Activated CD4-positive, alpha-beta T cell treated with anti-CD3 and anti-CD28 coated beads, Interleukin-2, amount 50 U/mL, for 16 hours (primary cell): Measurements from ENCODE around the gene DNAI7.

Experiments used
- DNase-seq: peaks from one replicate; pipeline ENCODE4 v3.0.0-alpha.2; 2020

Gene DNAI7

DNA sequence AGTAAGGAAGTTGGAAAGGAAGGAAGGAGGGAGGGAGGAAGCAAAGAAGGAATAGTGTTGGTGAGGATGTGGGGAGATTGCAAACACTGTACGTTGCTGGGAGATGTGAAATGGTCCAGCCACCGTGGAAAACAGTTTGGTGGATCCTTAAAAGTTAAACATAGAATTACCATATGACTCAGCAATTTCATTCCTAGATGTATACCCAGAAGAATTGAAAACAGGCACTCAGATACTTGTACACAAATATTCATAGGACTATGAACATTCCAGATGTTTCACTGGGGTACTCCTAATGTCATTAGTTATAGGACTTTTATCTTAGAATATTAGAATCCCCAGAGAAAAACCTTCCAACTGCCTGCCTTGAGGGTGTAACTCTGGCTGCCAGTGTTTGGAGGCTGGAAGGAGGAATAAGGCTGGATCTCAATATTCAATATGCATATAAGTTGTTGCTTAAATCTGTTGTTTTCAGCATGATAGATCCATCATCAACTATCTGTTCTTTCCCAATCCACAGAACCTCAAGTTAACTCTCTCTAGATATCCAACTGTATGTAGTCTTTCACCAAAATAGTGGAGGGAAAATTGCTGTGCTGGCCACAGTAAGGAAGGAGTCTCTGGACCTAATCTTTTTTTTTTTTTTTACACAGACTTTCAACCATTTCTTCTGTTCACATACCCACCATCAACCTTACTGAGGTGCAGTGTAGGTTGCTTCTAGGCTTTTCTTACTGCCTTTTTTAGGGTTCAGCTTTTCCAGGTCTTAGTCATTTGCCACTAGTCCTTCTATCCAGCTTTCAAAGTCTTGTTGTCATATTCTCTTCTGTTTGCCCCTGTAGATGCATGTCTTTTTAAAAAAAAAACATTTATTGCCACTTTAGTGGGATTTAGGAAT, 94.5 kb downstream of the DNAI7 start:
- no peak for DNase-seq

DNA sequence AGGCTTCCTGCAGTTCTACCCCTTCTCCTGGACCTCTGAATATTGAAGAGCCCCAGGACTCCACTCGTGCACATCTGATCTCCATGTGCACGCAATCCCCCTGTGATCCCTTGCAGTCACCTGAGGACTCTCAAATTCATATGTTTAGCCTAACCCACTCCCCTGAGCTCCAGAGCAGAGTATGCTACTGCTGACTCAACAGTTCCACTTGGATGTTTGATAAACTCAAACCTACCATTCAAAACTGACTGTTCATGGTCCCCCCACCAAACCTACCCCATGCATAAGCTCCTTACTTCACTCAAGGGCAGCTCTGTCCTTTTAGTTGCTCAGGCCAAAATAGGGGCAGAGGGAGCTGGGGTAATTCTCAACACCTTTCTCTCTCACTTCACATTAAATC, 96.0 kb downstream of the DNAI7 start:
- DNase-seq, result no peak

DNA sequence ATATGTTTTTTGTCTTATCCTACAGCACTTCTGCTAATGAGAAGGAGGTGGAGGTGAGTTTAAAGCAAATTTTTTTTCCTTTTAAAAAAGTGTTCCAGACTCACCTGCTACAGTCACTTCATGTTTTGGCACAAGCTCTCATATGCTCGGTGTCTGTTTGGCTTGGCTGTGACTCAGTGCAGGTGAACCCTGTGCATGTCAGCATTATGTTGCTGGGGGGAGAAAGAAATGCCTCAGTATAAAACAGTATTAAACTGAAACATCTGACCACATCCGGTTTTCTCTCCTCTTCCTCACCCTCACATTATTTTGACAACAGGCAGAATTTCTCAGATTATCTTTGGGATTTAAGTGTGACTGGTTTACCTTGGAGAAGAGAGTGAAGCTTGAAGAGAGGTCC, 105.2 kb downstream of the DNAI7 start:
- peak; percentile 50 for DNase-seq

DNA sequence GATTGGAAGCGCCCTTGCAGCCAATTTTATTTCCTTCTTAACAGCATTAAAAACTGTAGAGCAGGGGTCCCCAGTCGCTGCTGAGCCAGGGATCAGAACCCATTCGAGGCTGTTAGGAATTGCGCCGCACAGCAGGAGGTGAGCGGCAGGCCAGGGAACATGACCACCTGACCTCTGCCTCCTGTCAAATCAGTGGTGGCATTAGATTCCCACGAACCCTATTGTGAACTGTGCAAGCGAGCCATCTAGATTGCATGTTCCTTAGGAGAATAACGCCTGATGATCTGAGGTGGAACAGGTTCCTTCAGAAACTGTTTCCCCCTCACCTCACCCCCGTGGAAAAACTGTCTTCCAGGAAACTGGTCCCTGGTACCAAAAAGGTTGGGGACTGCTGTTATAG, 107.4 kb downstream of the DNAI7 start:
- no peak for DNase-seq

DNA sequence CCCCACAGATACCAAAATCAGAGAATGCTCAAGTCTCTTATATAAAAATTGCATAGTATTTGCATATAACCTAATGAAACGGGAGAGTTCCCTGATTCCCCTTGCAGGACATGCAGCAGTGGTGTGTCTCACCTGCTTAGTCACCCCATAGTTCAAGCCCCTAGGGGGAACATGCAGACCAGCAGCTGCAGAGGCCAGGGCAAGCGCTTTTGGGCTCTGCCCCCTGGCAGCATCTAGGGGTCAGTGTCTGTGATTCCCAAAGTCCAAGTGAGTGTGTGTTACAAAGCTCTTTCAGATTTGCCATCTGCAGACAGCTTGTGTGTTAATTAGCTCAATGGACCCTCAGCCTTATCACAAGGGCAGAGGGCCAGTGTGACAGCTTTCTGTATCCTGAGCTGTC, 110.1 kb downstream of the DNAI7 start:
- DNase-seq, result no peak

DNA sequence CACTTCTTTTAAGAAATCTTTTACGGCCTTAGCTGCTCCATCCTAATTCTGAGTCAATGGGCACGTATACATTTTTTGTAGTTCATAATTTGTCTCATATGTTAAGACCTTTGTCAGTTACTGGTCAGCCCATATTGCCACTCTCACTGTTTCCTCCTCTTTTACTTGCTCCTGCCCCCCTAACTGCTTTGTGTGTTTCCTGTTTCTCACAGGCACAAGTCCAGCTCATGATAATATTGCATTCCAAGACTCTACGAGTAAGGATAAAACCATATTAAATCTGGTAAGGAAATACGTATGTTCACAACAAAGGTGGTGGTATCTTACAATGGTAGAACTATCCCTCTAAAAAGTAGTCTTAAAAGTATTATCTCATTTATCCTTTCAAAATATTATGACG, 111.7 kb downstream of the DNAI7 start:
- DNase-seq, result no peak

DNA sequence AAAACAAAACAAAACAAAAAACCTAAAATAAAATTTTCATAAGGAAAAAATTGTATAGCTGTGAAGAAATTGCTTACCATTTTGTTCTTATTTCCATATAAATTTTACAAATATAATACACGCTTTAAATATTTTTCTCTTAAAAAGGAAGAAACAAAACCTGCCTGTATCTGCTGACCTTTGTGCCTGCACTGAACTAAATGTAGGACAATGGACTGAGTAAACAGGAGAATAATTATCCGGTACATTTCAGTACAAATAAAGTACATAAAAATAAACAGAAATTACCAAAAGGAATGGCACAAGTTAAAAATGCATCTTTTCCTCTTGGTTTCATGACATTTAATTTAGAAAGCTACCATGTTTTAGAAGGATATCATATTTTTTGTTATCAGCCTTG, 112.3 kb downstream of the DNAI7 start:
- no peak for DNase-seq

DNA sequence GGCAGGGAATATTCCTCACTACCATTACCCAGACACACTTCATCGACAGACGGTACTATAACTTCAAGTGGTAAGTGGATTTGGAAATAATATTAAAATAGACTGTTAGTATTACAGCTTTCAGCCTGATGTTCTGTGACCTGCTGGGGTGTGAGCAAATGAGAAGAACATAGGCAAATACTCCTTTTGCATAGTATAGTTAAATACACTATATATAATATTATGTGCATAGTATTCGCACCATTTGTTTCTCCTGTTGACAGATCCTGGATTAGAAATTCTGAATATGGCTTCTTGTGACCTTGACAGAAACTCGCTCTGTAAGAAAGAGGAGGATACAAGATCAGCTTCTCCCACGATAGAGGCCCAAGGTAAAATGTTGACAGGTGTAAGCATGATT, 115.6 kb downstream of the DNAI7 start:
- no peak for DNase-seq

DNA sequence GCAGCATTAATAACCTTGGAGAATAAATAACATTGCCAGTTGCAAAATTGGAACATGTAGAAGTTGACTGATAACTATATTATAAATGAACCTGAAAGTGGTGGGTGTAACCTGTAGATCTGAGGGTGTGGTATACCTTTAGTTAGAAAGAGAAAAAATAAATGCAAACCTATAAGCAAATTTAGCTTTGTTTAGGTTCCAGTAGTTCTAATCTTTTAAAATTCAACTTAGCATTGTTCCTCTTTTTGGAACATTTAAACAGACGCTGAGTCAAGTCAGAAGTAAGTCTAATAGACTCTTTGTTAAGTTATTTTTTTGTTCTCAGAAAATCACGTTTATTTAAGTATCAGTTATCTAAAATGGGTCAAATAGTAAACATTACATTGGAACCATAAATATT, 120.0 kb downstream of the DNAI7 start:
- no peak for DNase-seq

DNA sequence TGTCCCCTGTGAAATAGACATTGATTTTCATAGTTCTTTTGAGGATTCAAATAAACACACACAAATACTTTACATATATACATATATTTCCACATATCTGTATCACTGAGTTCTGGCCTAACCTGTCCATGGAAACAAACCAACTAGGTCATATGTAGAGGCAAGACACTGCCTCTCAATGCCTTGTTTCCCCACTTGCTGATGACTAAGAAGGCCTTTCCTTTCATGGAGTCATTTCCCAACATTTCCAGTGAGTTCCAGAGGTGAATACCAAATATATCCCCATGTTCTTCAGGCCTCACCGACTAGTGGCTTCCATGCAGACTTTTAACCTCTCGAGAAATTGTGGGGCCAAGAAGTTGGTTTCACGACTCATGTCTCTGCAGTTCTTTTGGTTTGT, 120.8 kb downstream of the DNAI7 start:
- no peak for DNase-seq

DNA sequence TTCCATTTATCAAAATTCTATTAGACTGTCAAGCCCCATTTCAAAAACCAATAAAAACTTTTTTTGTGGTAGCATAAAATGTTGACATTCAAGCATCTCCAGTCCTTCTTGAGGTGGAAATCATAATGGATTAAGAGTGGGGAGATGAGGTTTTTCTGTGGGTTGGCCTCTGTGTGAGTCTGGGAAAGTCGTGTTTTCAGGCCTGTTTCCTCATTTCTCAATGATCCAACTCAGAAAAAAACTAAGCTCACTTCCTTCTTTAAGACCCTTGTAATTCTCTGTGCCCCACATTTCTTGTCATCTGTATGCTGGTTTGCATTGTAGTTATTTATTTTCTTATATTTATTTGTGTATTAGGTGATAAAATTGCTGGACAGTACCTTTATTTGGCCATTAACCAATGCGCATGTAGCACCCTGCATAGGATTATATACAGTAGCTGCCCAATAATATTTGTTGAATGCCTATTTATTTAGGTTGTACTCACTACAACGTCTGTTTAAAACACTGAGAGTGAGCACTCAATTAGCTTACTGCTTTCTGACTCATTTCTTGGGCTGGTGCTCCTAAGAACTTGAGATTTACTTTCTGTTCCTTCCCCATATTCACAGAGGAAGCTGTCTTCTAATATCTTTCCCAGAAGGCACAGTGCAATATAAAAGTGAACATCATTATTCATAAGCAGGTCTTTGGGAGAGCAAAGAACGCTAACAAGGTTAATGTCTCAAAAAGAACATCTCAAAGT, 121.9 kb downstream of the DNAI7 start:
- DNase-seq, result no peak

DNA sequence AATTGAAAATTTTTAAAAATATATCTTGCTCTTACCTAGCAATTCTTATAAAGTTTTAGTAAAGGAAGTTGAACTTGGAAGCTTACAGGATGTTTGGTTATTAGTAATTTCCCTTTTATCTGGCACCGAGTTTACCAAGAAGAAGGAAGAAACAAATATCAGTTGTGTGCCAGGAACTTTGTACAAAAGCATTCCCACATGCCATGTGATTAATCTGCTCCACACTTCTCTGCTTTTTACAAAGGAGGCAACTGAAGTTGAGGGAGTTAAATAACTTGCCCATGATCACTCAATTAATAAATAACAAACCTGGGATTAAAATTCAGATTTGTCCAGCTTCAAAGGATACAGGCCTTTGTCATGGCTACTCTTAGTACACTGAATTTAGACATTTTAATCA, 123.6 kb downstream of the DNAI7 start:
- DNase-seq, result no peak

DNA sequence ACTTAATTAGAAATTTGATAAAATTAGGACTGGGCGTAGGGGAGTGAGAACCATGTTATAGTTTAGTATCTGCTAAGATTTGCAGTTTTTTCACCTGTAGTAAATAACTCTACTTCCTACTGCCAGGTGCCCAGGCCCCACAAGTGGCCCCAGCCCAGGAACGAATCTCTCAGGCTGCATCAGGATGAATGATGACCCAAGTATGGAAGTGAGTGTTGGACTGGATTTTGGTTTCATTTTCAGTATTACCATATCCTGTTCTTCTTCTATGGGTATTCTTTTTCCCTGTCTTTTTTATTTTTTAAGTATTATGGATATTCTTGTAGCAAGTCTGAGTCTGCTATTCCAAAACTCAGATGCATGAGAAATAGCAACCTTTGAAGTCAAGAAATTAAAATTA, 125.7 kb downstream of the DNAI7 start:
- DNase-seq, result no peak

DNA sequence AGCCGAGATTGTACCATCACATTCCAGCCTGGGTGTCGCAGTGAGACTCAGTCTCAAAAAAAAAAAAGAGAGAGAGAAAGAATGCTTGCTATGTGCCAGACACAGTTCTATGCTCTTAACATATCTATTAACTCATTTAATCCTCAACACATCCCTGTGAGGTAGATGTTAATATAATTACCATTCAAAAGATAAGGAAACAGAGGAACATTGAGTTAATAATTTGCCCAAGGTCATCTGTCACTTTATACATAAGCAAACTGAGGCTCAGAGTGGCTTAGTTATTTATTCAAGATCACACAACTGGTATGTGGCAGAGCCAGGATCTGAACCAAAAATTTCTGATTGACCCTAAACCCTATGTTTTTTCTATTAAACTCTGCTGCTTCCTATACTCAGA, 129.9 kb downstream of the DNAI7 start:
- no peak for DNase-seq

DNA sequence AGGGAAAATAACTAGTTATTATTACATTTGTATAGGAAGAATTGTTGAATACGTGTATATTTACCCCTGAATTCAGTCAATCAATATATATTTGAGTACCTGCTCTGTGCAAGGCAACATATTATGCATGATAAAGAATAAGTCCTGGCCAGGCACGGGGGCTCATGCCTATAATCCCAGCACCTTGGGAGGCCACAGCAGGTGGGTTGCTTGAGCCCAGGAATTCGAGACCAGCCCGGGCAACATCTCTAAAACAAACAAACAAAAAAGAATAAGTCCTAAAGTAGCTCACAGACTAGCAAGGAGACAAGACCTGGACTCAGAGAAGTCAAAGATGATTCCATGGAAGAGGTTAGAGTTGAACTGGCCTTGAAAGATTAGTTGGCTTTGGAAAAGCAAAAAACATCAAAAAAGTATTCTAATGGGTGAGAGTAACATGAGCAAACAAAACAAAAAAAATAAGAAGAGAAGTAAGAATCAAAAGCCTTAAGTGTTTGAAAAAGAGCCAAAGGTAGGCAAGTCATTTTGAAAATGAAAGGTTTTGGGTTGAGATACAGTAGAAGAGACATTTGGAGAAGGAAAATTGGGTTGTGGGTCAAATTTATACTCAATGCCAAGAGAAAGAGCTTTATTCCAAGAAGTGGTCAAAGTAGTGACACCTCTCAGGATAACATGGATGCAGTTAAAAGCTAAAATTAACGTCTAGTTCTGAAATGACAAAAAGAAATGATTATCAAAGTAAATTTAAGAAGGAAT, 130.9 kb downstream of the DNAI7 start:
- DNase-seq, result peak; percentile 72

DNA sequence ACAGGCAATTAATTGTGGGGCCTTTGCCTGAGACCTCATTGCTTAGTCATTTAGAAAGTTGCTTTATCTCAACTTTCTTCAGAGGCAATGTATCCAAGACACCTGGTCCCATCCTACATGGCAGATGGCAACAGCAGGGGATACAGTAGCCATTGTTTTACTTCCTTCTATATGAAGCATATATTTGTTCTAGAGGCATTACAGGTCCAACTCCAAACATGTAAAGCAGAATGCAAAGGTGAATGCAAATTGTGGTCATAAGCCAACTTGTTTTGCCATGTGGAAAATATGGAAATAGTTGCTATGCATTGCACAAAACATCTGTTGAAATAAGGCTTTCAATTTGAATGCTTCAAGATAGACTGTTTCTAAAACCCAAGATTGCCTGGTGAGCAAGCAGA, 136.3 kb downstream of the DNAI7 start:
- DNase-seq, result no peak
